GM12878 (cell line): ENCODE results near the gene BIRC5.
A peak's percentile ranks its signal among the peaks of the same experiment; 100 is the strongest.

Experiments used
- BRCA1 ChIP-seq: IDR thresholded peaks from 2 replicates; pipeline ENCODE4 v1.6.1; 2011; ENCODE audit warnings: low read depth, low read length, improper control_type of control experiment
- MXI1 ChIP-seq: fragments of 150-350 bp; IDR thresholded peaks from 2 replicates; pipeline ENCODE4 v1.6.1; 2011; ENCODE audit warnings: low read depth, mild to moderate bottlenecking, inconsistent platforms, low read length, improper control_type of control experiment
- POLR2AphosphoS5 ChIP-seq: IDR thresholded peaks from 2 replicates; pipeline ENCODE4 v1.6.1; 2011; ENCODE audit warnings: mild to moderate bottlenecking, low read length, inconsistent platforms
- TF ChIP-seq, protein P1 (sequence below), 3 experiments: IDR thresholded peaks in 2 of 3; conservative IDR thresholded peaks in 1 of 3; 2 replicates each; pipeline ENCODE4 v1.5.1; 2011; ENCODE audit warnings: low read depth in 3 of 3, low read length in 3 of 3, mild to moderate bottlenecking in 3 of 3, control low read depth in 2 of 3, moderate library complexity in 2 of 3, inconsistent platforms in 1 of 3, mixed read lengths in 1 of 3; ENCODE audit not compliant: control insufficient read depth in 2 of 3, insufficient read depth in 1 of 3; ENCODE audit errors: extremely low read depth in 1 of 3
- TF ChIP-seq, protein P2 (sequence below): IDR thresholded peaks from 2 replicates; pipeline ENCODE4 v1.6.1; 2012; ENCODE audit warnings: low read length, inconsistent platforms

- TF ChIP-seq, protein P1, sequence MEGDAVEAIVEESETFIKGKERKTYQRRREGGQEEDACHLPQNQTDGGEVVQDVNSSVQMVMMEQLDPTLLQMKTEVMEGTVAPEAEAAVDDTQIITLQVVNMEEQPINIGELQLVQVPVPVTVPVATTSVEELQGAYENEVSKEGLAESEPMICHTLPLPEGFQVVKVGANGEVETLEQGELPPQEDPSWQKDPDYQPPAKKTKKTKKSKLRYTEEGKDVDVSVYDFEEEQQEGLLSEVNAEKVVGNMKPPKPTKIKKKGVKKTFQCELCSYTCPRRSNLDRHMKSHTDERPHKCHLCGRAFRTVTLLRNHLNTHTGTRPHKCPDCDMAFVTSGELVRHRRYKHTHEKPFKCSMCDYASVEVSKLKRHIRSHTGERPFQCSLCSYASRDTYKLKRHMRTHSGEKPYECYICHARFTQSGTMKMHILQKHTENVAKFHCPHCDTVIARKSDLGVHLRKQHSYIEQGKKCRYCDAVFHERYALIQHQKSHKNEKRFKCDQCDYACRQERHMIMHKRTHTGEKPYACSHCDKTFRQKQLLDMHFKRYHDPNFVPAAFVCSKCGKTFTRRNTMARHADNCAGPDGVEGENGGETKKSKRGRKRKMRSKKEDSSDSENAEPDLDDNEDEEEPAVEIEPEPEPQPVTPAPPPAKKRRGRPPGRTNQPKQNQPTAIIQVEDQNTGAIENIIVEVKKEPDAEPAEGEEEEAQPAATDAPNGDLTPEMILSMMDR (IDR thresholded peaks at IDR 0.05 in 2 of 3, conservative IDR thresholded peaks at IDR 0.05 in 1 of 3; ENCODE audit: control insufficient read depth in 2 of 3, extremely low read depth in 1 of 3, insufficient read depth in 1 of 3, low read depth in 3 of 3, low read length in 3 of 3): peak in 1 of 3 experiments; percentile 17; a peak in 1 of 6 replicates
- TF ChIP-seq MXI1: no peak
- TF ChIP-seq POLR2AphosphoS5: no peak
- TF ChIP-seq, protein P2, sequence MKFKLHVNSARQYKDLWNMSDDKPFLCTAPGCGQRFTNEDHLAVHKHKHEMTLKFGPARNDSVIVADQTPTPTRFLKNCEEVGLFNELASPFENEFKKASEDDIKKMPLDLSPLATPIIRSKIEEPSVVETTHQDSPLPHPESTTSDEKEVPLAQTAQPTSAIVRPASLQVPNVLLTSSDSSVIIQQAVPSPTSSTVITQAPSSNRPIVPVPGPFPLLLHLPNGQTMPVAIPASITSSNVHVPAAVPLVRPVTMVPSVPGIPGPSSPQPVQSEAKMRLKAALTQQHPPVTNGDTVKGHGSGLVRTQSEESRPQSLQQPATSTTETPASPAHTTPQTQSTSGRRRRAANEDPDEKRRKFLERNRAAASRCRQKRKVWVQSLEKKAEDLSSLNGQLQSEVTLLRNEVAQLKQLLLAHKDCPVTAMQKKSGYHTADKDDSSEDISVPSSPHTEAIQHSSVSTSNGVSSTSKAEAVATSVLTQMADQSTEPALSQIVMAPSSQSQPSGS: no peak
- TF ChIP-seq BRCA1: no peak
Observed at GRCh38 chr17:78166416-78166815, 47.6 kb upstream of the BIRC5 start.
